KOPT-K1 (cell line): ENCODE measurements around the gene NCAPD2.

Experiments
- H3K27ac ChIP-seq: fragments of 200-600 bp; sonication (generic); 2 replicates; pipeline ENCODE4 v1.5.1; 2016; ENCODE audit warnings: antibody characterized with exemption, mild to moderate bottlenecking, low read depth, low read length; ENCODE audit not compliant: poor library complexity, severe bottlenecking
- H3K36me3 ChIP-seq: fragments of 200-600 bp; sonication (generic); 2 replicates; pipeline ENCODE4 v1.5.1; 2017; ENCODE audit warnings: antibody characterized with exemption, mild to moderate bottlenecking, low read length, moderate library complexity; ENCODE audit not compliant: insufficient read depth
- H3K9me3 ChIP-seq: fragments of 200-600 bp; sonication (generic); 2 replicates; pipeline ENCODE4 v1.5.1; 2017; ENCODE audit warnings: antibody characterized with exemption, low read length, mild to moderate bottlenecking; ENCODE audit not compliant: insufficient read depth, poor library complexity, severe bottlenecking

Gene NCAPD2

DNA sequence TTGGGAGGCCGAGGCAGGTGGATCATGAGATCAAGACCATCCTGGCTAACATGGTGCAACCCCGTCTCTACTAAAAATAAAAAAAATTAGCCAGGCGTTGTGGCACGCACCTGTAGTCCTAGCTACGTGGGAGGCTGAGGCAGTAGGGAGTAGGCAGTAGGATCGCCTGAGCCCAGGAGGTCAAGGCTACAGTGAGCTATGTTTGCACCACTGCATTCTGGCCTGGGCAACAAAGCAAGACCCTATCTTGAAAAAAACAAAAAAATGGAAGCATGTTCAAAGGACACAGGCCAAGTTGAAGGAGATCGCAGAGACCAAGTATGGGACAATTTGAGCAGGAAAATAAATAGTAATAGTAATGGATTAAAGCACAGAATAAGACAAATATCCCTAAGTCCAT is 14.2 kb downstream of the NCAPD2 start:
- Histone ChIP-seq H3K27ac (no peak overlapping the region), H3K36me3 (peaks cover 95% of the 10 kb centered on the region), H3K9me3 (no peaks in the 10 kb centered on the region)

GRCh38 chr12:6520186-6520585 is 26.3 kb downstream of the NCAPD2 start:
- peaks cover 100% of the 10 kb centered on the region for H3K36me3 ChIP-seq
- H3K27ac ChIP-seq, result no peak overlapping the region
- no peaks in the 10 kb centered on the region for H3K9me3 ChIP-seq

DNA sequence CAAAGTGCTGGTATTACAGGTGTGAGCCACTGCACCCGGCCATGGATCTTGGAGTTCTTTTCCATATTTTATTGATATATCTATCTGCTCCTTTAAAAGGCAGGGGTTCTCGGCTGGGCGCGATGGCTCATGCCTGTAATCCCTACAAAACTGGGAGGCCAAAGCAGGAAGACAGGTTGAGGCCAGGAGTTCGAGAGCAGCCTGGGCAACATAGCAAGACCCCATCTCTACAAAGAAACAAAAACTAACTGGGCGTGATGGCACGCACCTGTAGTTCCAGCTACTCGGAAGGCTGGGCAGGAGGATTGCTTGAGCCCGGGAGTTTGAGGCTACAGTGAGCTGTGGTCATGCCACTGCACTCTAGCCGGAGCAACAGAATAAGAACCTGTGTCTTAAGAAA is 28.3 kb downstream of the NCAPD2 start:
- Histone ChIP-seq H3K36me3 (peaks cover 100% of the 10 kb centered on the region), H3K9me3 (no peaks in the 10 kb centered on the region), H3K27ac (no peak overlapping the region)

GRCh38 chr12:6523708-6524107 is 29.8 kb downstream of the NCAPD2 start:
- Histone ChIP-seq H3K36me3 (peaks cover 100% of the 10 kb centered on the region), H3K9me3 (no peaks in the 10 kb centered on the region), H3K27ac (no peak overlapping the region)

- Histone ChIP-seq H3K9me3 (no peaks in the 10 kb centered on the region), H3K36me3 (peaks cover 100% of the 10 kb centered on the region), H3K27ac (no peak overlapping the region)
Observed at GRCh38 chr12:6524648-6525047, 30.7 kb downstream of the NCAPD2 start.

GRCh38 chr12:6526201-6526600 is 32.3 kb downstream of the NCAPD2 start:
- H3K9me3 ChIP-seq, result no peaks in the 10 kb centered on the region
- H3K27ac ChIP-seq, result no peak overlapping the region
- peaks cover 100% of the 10 kb centered on the region for H3K36me3 ChIP-seq

DNA sequence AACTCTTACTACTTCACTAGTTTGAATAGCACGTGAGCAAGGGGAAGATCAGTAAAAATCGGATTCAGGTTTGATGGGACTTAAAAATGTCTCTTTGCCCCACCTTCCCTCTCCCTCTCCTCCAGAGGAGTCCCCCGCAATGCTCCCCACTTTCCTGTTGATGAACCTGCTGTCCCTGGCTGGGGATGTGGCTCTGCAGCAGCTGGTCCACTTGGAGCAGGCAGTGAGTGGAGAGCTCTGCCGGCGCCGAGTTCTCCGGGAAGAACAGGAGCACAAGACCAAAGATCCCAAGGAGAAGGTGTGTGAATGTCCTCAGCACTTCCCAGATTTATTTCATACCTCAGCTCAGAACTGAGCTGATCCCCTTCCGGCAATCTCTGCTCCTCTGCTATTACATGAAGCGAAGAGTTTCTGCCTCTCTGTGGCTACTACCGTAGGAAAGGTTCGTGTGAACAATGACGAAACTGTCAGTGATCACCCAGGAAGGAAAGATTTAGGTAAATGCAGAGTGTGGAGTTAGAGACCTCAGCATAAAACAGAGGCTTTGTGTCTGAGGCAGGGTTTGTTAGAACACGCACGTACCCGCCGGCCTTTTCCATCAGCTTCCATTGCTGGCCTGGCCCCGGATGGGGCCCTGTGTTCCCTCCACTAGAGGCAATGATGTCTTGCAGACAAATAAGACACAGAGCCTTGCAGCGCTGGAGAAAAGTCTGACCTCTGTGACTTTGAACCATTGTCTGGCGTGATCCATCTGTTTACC is 33.0 kb downstream of the NCAPD2 start:
- Histone ChIP-seq H3K36me3 (peaks cover 100% of the 10 kb centered on the region), H3K27ac (no peak overlapping the region), H3K9me3 (no peaks in the 10 kb centered on the region)

DNA sequence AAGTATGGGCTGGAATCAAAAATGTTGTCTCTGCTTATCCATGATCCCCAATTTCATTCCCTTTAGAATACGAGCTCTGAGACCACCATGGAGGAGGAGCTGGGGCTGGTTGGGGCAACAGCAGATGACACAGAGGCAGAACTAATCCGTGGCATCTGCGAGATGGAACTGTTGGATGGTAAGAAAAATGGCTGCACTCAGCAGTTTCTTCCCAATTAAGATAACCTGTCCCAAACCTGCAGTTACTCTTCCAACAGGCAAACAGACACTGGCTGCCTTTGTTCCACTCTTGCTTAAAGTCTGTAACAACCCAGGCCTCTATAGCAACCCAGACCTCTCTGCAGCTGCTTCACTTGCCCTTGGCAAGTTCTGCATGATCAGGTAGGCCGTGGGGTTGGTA is 33.8 kb downstream of the NCAPD2 start:
- no peak overlapping the region for H3K27ac ChIP-seq
- peaks cover 99% of the 10 kb centered on the region for H3K36me3 ChIP-seq

GRCh38 chr12:6528539-6529235 is 34.8 kb downstream of the NCAPD2 start:
- no peaks in the 10 kb centered on the region for H3K9me3 ChIP-seq
- no peak overlapping the region for H3K27ac ChIP-seq
- peaks cover 89% of the 10 kb centered on the region for H3K36me3 ChIP-seq

More for the DNA sequence above, 33.8 kb downstream of the NCAPD2 start:
- no peaks in the 10 kb centered on the region for H3K9me3 ChIP-seq

GRCh38 chr12:6529291-6529737 is 35.4 kb downstream of the NCAPD2 start:
- no peak overlapping the region for H3K27ac ChIP-seq
- peaks cover 83% of the 10 kb centered on the region for H3K36me3 ChIP-seq
- no peaks in the 10 kb centered on the region for H3K9me3 ChIP-seq

DNA sequence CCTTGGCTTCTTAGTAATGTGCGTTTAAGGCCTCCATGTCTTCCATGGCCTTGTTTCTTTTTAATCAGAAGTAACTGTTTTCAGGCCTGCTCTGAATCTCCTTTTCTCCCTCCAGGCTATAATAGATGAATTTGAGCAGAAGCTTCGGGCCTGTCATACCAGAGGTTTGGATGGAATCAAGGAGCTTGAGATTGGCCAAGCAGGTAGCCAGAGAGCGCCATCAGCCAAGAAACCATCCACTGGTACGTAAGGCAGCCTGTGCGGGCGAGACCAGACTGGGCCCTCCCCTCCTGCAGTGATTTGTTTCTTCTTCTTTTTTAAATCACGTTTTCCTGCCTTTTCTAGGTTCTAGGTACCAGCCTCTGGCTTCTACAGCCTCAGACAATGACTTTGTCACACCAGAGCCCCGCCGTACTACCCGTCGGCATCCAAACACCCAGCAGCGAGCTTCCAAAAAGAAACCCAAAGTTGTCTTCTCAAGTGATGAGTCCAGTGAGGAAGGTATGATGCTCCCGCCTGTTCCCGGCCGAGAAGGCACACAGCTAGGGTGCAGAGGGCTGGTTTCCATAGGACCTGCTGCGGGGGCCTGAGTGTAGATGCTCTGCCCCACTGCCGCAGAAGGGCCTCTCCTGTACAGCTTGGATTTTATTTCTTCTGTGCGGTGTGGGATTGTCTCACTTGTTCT is 36.8 kb downstream of the NCAPD2 start:
- Histone ChIP-seq H3K36me3 (peaks cover 80% of the 10 kb centered on the region), H3K9me3 (no peaks in the 10 kb centered on the region), H3K27ac (no peak overlapping the region)

GRCh38 chr12:6532051-6532926 is 38.4 kb downstream of the NCAPD2 start:
- Histone ChIP-seq H3K36me3 (peaks cover 80% of the 10 kb centered on the region), H3K27ac (peak overlapping the region; percentile 99), H3K9me3 (no peaks in the 10 kb centered on the region)

GRCh38 chr12:6532927-6533652 is 39.2 kb downstream of the NCAPD2 start:
- Histone ChIP-seq H3K9me3 (no peaks in the 10 kb centered on the region), H3K36me3 (peaks cover 80% of the 10 kb centered on the region), H3K27ac (peak overlapping the region; percentile 99)

DNA sequence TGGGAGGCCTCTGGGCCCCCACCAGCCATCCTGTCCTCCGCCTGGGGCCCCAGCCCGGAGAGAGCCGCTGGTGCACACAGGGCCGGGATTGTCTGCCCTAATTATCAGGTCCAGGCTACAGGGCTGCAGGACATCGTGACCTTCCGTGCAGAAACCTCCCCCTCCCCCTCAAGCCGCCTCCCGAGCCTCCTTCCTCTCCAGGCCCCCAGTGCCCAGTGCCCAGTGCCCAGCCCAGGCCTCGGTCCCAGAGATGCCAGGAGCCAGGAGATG is 39.7 kb downstream of the NCAPD2 start:
- H3K36me3 ChIP-seq, result peaks cover 80% of the 10 kb centered on the region
- H3K9me3 ChIP-seq, result no peaks in the 10 kb centered on the region
- peak overlapping the region; percentile 99 for H3K27ac ChIP-seq
